ENCODE results near the gene IFITM10. TPM values are rescaled to one million over a fixed set of nuclear protein-coding genes. Genes with fewer than 3 reads are reported as not detected.

IFITM10 gene
- total RNA-seq, 2 donors from 2014 or later: 2.3 to 8.1 TPM

DNA sequence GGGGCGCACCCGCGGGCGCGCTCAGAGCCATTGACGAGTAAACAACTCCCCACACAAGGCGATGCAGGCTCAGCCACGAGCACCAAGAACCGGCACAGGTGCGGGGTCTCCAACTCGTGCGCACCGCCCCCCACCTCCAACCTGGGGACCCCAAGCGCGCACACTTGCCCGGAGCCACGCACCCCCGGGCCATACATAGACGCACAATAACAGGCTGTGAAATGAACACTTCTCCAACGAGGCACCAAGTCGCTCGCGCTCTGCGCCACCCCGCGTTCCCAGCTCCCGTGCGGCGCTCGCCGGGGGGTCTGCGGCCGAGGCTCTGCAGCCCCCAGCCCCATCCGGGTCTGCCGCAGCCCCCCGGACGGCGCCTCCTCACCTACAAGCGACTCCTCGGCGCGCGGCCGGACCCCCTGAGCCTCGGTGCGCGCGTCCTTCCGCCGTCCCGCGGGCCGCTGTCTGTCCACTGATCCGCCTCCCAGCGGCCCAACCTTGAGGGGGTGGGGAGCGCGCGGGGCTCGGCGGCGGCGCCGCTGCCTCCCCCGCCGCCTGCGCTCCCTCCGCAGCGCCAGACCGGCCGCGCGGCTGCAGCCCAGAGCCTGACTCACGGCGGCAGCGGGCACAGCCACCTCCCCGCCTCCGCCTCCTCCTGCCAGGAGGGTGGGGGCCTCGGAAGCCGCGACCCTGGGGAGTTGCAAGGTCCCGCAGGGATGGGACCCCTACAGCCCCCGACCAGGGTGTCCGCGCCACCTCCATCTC lies 1.6 kb downstream of the IFITM10 start:
- no peak overlapping the region for H3K27ac Mint-ChIP-seq
- peaks cover 25 to 33% of the 10 kb centered on the region in 2 donors for H3K4me1 Mint-ChIP-seq (ENCODE audit: low read depth in 2 of 2)
- no peak for DNase-seq (ENCODE audit: low spot score)
- peak overlapping the region; percentile 30 for H3K4me3 Mint-ChIP-seq
- peaks cover 6% of the 10 kb centered on the region for H3K36me3 Mint-ChIP-seq
- peak; percentile 64 to 68 for ATAC-seq
- peaks cover 4 to 12% of the 10 kb centered on the region in 2 donors for H3K27me3 Mint-ChIP-seq
- peaks cover 8% of the 10 kb centered on the region for H3K9me3 Mint-ChIP-seq

DNA sequence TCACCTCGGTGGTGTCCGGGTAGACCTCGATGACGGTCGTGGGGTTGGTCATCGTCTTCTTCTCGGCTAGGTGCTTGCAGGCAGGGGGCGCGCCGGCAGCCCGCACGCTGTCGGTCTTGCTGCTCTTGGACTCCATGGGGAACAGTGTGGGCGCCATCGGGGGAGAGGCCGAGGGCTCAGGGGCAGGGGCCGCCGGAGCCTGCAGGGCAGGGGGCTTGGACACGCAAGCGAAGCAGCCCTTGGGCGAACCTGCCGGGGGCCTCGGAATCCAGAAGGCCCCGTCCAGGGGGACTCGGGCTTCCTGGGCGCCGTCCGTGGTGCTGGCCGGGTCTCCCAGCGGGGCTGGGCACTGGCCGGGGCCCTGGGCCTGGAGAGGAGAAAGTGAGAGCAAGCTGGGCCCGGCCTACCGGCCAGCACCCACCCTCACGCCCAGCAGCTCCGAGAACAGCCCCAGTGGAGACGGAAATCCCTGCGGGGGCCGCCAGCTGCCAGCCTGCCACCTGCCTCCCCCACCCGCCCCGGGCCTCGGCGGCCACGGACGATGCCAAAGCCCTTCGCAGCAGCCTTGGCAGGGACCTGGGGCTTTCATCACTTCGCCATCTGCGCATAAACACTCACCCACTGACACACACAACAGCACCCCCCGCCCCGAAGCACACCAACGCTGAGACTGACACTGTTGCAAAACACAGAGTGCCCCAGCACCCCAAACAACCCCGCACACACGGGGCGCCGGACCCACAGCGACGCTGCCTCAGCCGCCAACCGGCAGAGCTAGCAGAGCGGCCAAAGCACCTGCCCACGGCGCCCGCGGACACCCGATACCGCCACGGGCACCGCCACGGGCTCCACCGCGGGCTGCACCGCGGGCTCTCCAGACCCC lies 2.4 kb downstream of the IFITM10 start:
- peaks cover 6% of the 10 kb centered on the region for H3K36me3 Mint-ChIP-seq
- no peak overlapping the region for H3K27ac Mint-ChIP-seq
- peak overlapping the region; percentile 30 for H3K4me3 Mint-ChIP-seq
- H3K9me3 Mint-ChIP-seq: peaks cover 8% of the 10 kb centered on the region
- DNase-seq (ENCODE audit: low spot score) (no peak), ATAC-seq (peak; percentile 2 to 16)
- peaks cover 4 to 12% of the 10 kb centered on the region in 2 donors for H3K27me3 Mint-ChIP-seq
- peaks cover 25 to 29% of the 10 kb centered on the region in 2 donors for H3K4me1 Mint-ChIP-seq (ENCODE audit: low read depth in 2 of 2)

DNA sequence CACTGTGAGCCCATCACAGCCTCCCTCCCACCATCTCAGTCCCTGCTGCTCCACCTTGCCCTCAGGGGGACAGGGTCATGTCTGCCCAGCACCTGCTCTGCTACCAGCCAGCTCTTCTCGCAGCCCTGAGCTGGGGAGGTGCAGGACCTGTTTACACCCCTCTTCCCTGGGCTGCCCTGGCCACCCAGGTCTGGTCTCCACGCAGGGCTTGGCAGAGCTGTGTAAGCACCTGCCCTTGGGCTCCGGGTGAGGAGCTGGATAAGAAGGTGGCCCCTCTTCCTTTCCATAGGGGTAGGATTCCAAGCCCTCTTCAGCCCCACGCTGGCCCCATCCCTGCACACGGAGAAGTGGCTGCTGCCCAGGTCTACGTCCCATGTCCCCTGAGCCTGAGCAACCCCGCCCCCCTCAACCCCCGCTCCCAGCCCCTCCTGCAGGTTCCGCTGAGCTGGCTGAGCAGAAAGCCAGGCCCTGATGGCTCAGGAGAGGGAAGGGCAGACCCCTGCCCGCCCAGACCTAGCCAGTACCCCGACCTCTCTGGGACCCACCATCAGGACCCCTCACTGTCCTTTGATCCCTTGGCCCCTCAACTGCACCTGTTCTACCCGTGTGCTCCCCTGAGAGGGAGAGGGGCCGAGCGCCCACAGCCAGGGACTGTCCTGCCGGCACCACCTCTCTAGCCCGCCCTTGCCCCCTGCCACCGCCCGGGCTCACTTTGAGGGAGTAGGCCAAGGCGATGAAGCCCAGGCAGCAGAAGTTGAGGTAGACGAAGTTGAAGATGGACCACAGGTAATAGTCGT lies 3.2 kb downstream of the IFITM10 start:
- Mint-ChIP-seq H3K27ac (no peak overlapping the region), H3K36me3 (peaks cover 6% of the 10 kb centered on the region), H3K4me1 (ENCODE audit: low read depth in 2 of 2) (peaks cover 25 to 27% of the 10 kb centered on the region in 2 donors), H3K27me3 (peaks cover 4 to 12% of the 10 kb centered on the region in 2 donors), H3K4me3 (no peak overlapping the region), H3K9me3 (peaks cover 8% of the 10 kb centered on the region)
- DNase-seq (ENCODE audit: low spot score) (no peak), ATAC-seq (no peak)

DNA sequence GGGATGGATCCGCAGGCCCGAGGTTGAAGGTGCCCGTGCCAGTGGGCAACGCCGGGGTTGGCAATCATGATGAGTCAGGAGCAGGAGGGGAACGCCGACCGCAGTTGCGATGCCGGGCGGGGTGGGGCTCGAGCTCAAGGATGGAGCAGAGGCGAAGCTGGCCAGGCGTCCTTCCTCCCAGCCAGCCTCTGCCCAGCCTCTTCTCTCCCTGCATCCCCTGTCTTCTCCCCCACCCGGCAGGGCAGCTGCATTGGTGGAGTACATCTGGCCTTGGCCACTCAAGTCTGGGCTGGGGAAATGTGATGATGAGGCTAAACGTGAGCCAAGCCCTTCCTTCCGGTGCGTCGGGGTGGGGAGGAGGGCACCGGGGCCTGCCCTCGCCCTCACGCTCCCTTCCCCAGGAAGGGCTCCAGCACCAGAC lies 3.9 kb downstream of the IFITM10 start:
- DNase-seq (ENCODE audit: low spot score) (no peak), ATAC-seq (no peak)
- peaks cover 4 to 12% of the 10 kb centered on the region in 2 donors for H3K27me3 Mint-ChIP-seq
- H3K4me1 Mint-ChIP-seq (ENCODE audit: low read depth in 2 of 2): peaks cover 25 to 27% of the 10 kb centered on the region in 2 donors
- H3K36me3 Mint-ChIP-seq: peaks cover 6% of the 10 kb centered on the region
- H3K4me3 Mint-ChIP-seq: no peak overlapping the region
- H3K27ac Mint-ChIP-seq: peak overlapping the region; percentile 11 to 15
- peaks cover 8% of the 10 kb centered on the region for H3K9me3 Mint-ChIP-seq

DNA sequence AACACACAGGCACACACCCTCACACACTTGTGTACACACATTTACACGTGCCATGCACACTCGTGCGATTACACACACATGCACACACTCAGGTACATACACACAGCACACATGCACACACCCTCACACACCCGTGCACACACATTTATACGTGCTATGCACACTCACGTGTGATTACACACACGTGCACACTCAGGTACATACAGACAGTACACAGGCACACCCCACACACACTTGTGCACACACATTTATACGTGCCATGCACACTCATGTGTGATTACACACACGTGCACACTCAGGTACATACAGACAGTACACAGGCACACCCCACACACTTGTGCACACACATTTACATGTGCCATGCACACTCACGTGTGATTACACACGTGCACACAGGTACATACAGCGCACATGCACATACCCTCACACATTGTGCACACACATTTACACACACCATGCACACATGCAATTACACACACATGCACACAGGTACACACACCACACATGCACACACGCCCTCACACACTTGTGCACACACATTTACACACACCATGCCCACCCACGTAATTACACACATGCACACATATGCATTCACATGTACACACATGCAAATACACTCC lies 4.6 kb downstream of the IFITM10 start:
- Mint-ChIP-seq H3K27me3 (peaks cover 4 to 12% of the 10 kb centered on the region in 2 donors), H3K4me3 (no peak overlapping the region), H3K9me3 (peaks cover 8% of the 10 kb centered on the region), H3K4me1 (ENCODE audit: low read depth in 2 of 2) (peaks cover 25 to 27% of the 10 kb centered on the region in 2 donors), H3K36me3 (peaks cover 6% of the 10 kb centered on the region), H3K27ac (peak overlapping the region; percentile 11 to 15)
- ATAC-seq (no peak), DNase-seq (ENCODE audit: low spot score) (no peak)

DNA sequence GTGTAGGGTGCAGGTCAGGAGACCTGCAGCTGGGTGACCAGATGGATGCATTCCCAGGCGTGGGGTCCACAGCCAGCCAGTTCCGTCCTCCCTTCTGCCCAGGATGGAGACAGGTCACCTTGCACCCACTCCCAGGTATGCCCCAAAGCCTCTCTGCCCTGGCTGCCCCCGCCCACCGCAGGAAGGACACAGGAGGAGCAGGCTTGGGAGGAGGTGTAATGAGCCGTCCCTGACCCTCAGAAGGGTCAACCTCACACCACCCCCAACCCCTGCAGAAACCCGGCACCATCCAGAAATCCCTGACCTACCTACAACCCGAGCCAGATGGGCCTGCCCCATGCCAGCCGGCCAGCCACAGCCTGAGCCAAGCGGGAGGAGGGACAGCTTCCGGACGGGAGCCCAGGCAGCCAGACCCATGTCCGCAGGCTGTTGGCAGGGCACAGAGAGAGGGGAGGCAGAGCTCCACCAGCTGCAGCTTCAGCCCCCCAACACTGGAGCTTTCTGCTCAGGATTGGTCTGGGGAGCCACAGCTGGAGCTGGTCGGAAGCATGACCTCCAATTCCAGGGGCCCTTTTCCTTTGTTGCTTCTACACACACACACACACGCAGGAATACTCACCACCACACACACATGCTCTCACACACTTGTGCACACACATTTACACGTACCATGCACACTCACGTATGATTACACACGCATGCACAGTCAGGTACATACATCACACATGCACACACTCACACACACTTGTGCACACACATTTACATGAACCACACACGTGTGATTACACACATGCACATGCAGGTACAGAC lies 5.3 kb downstream of the IFITM10 start:
- DNase-seq (ENCODE audit: low spot score): no peak
- no peak overlapping the region for H3K27ac Mint-ChIP-seq
- peaks cover 8% of the 10 kb centered on the region for H3K9me3 Mint-ChIP-seq
- ATAC-seq: no peak
- peaks cover 0 to 5% of the 10 kb centered on the region in 2 donors for H3K27me3 Mint-ChIP-seq
- peaks cover 19 to 24% of the 10 kb centered on the region in 2 donors for H3K4me1 Mint-ChIP-seq (ENCODE audit: low read depth in 2 of 2)
- no peak overlapping the region for H3K4me3 Mint-ChIP-seq
- H3K36me3 Mint-ChIP-seq: peaks cover 6% of the 10 kb centered on the region

DNA sequence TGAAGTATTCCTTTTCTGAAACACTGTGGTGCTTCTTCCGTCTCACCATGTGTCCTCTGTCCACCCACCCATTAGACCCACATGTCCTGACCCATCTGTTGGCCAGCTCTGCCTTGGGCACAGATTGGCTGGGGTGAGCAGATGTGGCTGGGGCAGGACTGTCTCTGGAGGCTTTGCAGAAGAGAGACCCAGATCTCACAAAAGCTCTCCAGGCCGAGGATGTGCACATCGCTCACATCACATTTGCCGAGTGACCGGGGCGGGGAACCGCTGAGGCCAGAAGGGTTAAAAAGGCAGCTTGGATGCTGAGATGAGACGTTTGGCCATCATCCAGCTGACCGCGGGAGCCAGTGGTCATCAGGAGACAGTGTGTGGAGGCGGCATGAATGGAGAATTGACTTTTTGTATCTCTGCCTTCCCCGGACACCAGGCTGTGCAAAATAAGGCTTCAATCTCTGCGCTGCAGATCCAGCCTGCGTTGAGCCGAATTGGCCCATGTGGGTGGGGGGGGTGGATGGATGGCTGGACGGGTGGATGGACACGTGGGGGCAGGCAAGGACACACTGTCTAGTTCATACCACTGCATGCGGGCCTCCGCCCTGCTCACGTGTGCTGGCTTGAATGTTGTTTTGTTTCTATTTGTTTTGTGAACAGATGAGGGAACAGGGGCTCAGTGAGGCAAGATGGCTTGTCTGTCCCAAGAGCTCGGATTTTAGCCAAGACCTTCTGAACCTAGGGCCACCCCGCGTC lies 6.1 kb downstream of the IFITM10 start:
- H3K9me3 Mint-ChIP-seq: peaks cover 8% of the 10 kb centered on the region
- peaks cover 11 to 20% of the 10 kb centered on the region in 2 donors for H3K4me1 Mint-ChIP-seq (ENCODE audit: low read depth in 2 of 2)
- peaks cover 0 to under 1% of the 10 kb centered on the region in 2 donors for H3K27me3 Mint-ChIP-seq
- no peak overlapping the region for H3K4me3 Mint-ChIP-seq
- H3K27ac Mint-ChIP-seq: no peak overlapping the region
- DNase-seq (ENCODE audit: low spot score) (no peak), ATAC-seq (no peak)
- H3K36me3 Mint-ChIP-seq: peaks cover 6% of the 10 kb centered on the region

DNA sequence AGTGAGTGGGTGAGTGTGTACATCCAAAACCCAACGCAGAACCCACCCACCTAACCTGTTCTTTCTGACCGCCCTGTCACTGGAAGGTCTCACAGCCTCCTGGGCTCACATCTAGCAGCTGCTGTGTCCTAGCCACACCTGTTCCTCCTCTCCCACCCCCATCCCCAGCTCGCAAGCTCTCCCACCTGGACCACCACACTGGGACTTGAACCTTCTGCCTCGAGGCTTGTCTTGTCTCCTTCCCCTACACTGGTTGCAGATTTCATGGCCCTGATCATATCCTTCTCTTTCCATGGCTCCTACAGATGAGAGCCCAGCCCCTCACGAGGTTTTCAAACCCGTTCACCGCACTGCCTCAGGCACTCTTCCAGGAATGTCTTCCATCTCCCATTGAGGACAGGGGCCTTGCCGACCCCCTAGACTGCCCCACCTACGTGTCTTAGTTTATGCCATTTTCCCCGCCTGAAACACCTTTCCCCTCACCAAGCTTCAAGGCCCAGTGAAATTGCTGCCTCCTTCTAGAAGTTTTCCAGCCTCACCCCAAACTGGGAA lies 6.7 kb downstream of the IFITM10 start:
- H3K27me3 Mint-ChIP-seq: peaks cover 0 to 4% of the 10 kb centered on the region in 2 donors
- no peak overlapping the region for H3K4me3 Mint-ChIP-seq
- H3K4me1 Mint-ChIP-seq (ENCODE audit: low read depth in 2 of 2): peaks cover 11 to 20% of the 10 kb centered on the region in 2 donors
- peaks cover 8% of the 10 kb centered on the region for H3K9me3 Mint-ChIP-seq
- DNase-seq (ENCODE audit: low spot score) (no peak), ATAC-seq (no peak)
- H3K36me3 Mint-ChIP-seq: peaks cover 6% of the 10 kb centered on the region
- no peak overlapping the region for H3K27ac Mint-ChIP-seq

DNA sequence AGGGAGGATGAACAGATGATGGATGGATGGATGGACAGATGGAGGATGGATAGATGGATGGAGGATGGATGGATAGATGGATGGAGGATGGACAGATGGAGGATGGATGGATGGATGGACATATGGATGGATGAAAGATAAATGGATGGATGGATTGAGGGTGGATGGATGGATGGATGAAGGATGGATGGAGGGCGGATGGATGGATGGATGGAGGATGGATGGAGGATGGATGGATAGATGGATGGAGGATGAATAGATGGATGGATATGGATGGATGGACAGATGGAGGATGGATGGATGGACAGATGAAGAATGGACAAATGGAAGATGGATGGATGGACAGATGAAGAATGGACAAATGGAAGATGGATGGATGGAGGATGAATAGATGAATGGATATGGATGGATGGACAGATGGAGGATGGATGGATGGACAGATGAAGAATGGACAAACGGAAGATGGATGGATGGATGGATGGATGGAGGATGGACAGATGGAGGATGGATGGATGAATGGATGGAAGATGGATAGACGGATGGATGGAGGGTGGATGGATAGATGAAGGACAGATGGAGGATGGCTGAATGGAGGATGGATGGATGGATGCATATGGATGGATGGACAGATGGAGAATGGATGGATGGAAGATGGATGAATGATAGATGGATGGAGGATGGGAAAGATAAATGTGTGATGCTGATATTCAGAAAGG lies 7.4 kb downstream of the IFITM10 start:
- Mint-ChIP-seq H3K36me3 (peaks cover 6% of the 10 kb centered on the region), H3K27me3 (peaks cover 6% of the 10 kb centered on the region in 2 donors), H3K4me3 (no peak overlapping the region), H3K9me3 (peaks cover 8% of the 10 kb centered on the region), H3K4me1 (ENCODE audit: low read depth in 2 of 2) (peaks cover 11 to 21% of the 10 kb centered on the region in 2 donors), H3K27ac (no peak overlapping the region)
- no peak for DNase-seq (ENCODE audit: low spot score)
- no peak for ATAC-seq

DNA sequence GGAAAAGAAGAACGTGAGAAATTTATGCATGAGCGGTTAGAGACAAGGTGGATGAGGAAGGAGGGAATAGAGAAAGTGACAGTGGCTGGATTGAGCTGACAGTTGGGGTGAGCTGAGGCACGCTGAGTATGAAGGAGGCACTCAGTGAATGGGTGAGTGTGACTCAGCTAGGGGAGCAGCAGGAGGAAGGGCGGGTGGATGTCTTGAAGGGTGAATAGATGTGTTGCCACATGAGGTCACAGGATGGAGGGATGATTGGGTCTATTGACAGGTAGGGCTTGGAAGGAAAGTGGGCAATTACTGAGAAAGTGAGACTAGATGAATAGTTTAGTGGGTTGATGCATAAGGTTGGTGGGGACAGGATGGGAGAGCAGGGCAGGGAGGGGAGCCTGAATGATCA lies 8.0 kb downstream of the IFITM10 start:
- H3K27me3 Mint-ChIP-seq: peaks cover 6 to 7% of the 10 kb centered on the region in 2 donors
- no peak overlapping the region for H3K4me3 Mint-ChIP-seq
- H3K27ac Mint-ChIP-seq: no peak overlapping the region
- peaks cover 11 to 21% of the 10 kb centered on the region in 2 donors for H3K4me1 Mint-ChIP-seq (ENCODE audit: low read depth in 2 of 2)
- H3K36me3 Mint-ChIP-seq: peaks cover 6% of the 10 kb centered on the region
- DNase-seq (ENCODE audit: low spot score) (no peak), ATAC-seq (peak in 1 of 2 donors; percentile 74)
- H3K9me3 Mint-ChIP-seq: peaks cover 8% of the 10 kb centered on the region

DNA sequence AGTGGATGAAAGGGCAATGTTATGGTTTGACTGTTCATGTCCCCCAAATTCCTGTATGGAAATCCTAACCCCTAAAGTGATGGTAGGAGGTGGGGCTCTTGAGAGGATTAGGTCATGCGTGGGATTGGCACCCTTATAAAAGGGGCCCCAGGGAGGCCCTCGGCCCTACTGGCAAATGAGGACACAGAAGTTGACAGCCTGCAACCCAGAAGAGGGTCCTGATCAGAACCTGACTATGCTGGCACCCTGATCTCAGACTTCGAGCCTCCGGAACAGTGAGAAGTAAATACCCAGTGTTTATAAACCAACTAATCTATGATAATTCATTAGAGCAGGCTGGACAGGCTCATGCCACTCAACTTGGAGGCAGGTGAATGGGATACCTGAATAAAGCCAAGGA lies 8.7 kb downstream of the IFITM10 start:
- Mint-ChIP-seq H3K9me3 (peaks cover 10% of the 10 kb centered on the region), H3K4me1 (ENCODE audit: low read depth in 2 of 2) (peaks cover 11 to 21% of the 10 kb centered on the region in 2 donors), H3K4me3 (no peak overlapping the region), H3K27me3 (peaks cover 8 to 9% of the 10 kb centered on the region in 2 donors), H3K36me3 (peaks cover 9% of the 10 kb centered on the region), H3K27ac (no peak overlapping the region)
- no peak for DNase-seq (ENCODE audit: low spot score)
- no peak for ATAC-seq

Measured in natural killer cell treated with Interleukin-12 subunit alpha and Interleukin-12 subunit beta and Interleukin-15 and Interleukin-18, amount 100 ng/mL, for 72 hours (primary cell).